ENCODE data around the gene ANKRD45.

- TF ChIP-seq MAX (IDR thresholded peaks at IDR 0.05): no peak
- no peak for TF ChIP-seq CTCF (IDR thresholded peaks at IDR 0.05; ENCODE audit: control extremely low read depth in 1 of 3, insufficient read depth in 1 of 3, low read depth in 1 of 3, low read length in 3 of 3)
- no peak for TF ChIP-seq RAD21 (IDR thresholded peaks at IDR 0.05 in 1 of 2, conservative IDR thresholded peaks at IDR 0.05 in 1 of 2; ENCODE audit: low read depth in 2 of 2, low read length in 2 of 2)
- no peak for TF ChIP-seq ATF2 (IDR thresholded peaks at IDR 0.05; ENCODE audit: low read length)
- no peak for TF ChIP-seq YY1 (IDR thresholded peaks at IDR 0.05; ENCODE audit: low read depth, low read length)
- no peak for TF ChIP-seq SP1 (IDR thresholded peaks at IDR 0.05; ENCODE audit: low read depth, low read length)
- no peak for TF ChIP-seq TBP (IDR thresholded peaks at IDR 0.05; ENCODE audit: low read depth, low read length)
- TF ChIP-seq HDAC2 (IDR thresholded peaks at IDR 0.05; ENCODE audit: borderline replicate concordance in 1 of 2, low read depth in 2 of 2, low read length in 2 of 2): no peak
Measured at GRCh38 chr1:173603056-173603591, 66.5 kb downstream of the ANKRD45 start, which contains the start of gene SLC9C2.
